AG10803 (cell line): ENCODE results near the gene MRPS12.

ENCODE experiments used
- DNase-seq: peaks from one replicate; pipeline ENCODE4 v3.0.0; 2010; ENCODE audit warnings: low read depth
- H3K4me3 ChIP-seq: 2 replicates; pipeline ENCODE4 v1.5.1; 2011; ENCODE audit warnings: mild to moderate bottlenecking, low read length, control low read depth
- TF ChIP-seq, protein P1 (sequence below): conservative IDR thresholded peaks from 2 replicates; pipeline ENCODE4 v1.5.1; 2011; ENCODE audit warnings: mild to moderate bottlenecking, low read length, control low read depth, inconsistent platforms

The MRPS12 gene

DNA sequence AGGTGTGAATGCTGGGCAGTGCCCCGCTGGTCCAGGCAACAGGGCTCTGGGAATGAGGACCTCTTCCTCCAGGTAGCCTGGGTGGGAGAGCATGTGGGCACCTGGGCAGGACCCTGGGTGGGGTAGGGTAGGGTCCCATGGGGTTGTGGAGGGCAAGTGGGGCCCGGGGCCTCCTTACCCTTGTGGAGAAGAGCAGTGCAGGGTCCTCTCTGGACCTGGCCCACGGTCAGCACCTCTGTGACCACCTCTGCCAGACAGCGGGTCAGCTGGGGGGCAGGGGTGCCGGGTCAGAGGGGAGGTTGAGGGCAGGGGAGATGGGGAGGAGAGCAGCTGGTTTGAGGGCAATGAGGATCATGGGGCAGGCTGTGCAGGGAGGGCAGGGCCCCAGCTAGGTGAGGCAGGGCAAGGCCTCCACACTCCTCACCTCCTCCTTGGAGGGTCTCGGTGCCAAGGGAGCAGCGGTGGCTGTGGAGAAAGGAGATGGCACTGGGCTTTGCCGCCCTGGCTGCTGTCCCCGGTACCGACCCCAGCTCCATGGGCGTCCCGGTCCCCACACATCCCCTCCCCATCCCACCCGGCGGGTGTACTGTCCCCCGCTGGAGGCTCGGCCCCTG lies 19.2 kb upstream of the MRPS12 start:
- H3K4me3 ChIP-seq = no peak overlapping the region
- DNase-seq = no peak
- TF ChIP-seq, protein P1, sequence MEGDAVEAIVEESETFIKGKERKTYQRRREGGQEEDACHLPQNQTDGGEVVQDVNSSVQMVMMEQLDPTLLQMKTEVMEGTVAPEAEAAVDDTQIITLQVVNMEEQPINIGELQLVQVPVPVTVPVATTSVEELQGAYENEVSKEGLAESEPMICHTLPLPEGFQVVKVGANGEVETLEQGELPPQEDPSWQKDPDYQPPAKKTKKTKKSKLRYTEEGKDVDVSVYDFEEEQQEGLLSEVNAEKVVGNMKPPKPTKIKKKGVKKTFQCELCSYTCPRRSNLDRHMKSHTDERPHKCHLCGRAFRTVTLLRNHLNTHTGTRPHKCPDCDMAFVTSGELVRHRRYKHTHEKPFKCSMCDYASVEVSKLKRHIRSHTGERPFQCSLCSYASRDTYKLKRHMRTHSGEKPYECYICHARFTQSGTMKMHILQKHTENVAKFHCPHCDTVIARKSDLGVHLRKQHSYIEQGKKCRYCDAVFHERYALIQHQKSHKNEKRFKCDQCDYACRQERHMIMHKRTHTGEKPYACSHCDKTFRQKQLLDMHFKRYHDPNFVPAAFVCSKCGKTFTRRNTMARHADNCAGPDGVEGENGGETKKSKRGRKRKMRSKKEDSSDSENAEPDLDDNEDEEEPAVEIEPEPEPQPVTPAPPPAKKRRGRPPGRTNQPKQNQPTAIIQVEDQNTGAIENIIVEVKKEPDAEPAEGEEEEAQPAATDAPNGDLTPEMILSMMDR = no peak

DNA sequence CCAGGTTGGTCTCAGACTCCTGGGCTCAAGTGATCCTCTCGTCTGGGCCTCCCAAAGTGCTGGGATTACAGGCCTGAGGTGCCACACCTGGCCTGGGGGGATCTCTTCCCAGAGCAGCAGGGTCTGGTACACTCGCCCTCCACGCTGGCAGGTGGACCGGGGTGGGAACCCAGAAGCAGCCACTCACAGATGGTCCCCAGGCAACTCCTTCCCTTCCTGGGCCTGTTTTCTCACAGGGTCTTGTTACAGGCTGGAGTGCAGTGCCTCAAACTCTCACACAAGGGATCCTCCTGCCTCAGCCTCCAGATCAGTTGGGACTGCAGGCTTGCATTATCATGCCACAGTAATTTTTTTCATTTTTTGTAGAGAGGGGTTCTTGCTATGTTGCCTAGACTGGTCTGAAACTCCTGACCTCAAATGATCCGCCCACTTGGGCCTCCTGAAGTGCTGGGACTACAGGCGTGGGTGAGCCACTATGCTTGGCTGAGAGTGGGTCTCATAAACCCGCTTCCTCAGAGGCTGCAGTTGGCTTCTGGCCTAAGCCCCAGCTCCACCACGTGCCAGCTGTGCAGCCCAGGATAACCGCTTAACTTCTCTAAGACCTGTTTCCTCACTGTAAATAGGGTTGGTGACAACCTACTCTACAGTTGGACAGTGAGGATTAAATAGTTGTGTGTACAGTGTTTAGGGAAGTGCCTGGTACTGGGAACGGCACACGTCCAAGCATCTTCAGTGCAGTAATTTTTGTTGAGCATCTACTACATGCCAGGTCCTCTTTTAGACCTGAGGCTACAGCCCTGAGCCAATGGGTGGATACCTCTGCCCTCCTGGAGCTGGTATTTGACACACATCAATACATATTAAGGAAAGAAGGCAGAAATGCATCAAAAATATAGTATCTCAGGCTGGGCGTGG lies 17.9 kb upstream of the MRPS12 start:
- TF ChIP-seq, protein P1 = no peak
- H3K4me3 ChIP-seq = no peak overlapping the region
- no peak for DNase-seq

DNA sequence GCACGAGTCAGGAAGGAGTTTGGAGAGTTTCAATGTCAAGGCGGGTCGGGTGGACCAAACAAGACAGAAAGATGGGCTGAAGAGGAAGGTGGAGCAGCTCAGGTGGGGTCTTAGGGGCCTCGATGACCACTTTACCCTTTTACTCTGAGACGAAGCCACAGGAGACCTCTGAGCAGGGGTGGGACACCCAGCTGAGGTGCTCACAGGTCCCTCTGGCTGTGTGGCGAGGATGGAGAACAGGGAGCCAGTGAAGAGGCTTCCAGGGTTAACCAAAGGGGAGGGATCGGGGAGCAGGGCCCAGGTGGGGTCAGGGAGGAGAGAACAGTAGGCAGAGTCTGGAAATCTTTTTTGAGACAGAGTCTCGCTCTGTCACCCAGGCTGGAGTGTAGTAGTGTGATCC lies 16.8 kb upstream of the MRPS12 start:
- TF ChIP-seq, protein P1 = no peak

GRCh38 chr19:38915329-38916321 lies 15.1 kb upstream of the MRPS12 start:
- no peak overlapping the region for H3K4me3 ChIP-seq
- TF ChIP-seq, protein P1 = no peak
- DNase-seq = no peak

More for the DNA sequence above, 16.8 kb upstream of the MRPS12 start:
- DNase-seq = no peak
- H3K4me3 ChIP-seq = no peak overlapping the region

DNA sequence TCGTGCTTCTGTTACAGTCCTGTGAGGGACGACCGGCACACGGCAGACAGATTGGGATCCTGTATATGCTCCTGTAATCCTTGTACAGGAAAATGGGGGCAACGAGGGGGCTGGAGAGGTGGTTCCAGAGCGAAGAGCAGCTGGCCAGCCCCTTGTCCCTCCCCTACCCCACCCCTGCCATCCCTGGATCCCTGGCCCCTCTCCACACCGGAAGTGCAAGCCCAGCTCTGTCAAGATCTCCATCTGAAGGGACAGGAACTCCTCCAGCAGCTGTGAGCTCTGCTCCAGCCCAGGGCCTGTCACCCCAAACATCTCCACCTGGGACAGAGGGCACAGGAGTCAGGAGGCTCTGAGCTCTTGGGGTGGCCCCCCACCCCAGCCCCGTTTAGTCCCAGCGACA lies 13.2 kb upstream of the MRPS12 start:
- TF ChIP-seq, protein P1 = no peak
- no peak for DNase-seq
- no peak overlapping the region for H3K4me3 ChIP-seq

- TF ChIP-seq, protein P1 = no peak; the same call in none of the 2 replicates
- no peak for DNase-seq
- no peak overlapping the region for H3K4me3 ChIP-seq
Observed at GRCh38 chr19:38917921-38918491, 12.7 kb upstream of the MRPS12 start.
